Fibroblast of lung (primary cell): ENCODE data around the gene PSRC1.

Source experiments
- EZH2 ChIP-seq: IDR thresholded peaks from 2 replicates; pipeline ENCODE4 v1.5.1; 2012; ENCODE audit warnings: low read length, control low read depth, mild to moderate bottlenecking; ENCODE audit errors: missing control alignments
- TF ChIP-seq, protein P1 (sequence below), 2 donors: IDR thresholded peaks in 1 of 2; conservative IDR thresholded peaks in 1 of 2; 1 replicate in 1 of 2; 2 replicates in 1 of 2; pipeline ENCODE4 v1.5.1; 2011 to 2012; ENCODE audit warnings: low read length in 2 of 2, control low read depth in 1 of 2, inconsistent platforms in 1 of 2, low read depth in 1 of 2, mild to moderate bottlenecking in 1 of 2

- TF ChIP-seq, protein P1, sequence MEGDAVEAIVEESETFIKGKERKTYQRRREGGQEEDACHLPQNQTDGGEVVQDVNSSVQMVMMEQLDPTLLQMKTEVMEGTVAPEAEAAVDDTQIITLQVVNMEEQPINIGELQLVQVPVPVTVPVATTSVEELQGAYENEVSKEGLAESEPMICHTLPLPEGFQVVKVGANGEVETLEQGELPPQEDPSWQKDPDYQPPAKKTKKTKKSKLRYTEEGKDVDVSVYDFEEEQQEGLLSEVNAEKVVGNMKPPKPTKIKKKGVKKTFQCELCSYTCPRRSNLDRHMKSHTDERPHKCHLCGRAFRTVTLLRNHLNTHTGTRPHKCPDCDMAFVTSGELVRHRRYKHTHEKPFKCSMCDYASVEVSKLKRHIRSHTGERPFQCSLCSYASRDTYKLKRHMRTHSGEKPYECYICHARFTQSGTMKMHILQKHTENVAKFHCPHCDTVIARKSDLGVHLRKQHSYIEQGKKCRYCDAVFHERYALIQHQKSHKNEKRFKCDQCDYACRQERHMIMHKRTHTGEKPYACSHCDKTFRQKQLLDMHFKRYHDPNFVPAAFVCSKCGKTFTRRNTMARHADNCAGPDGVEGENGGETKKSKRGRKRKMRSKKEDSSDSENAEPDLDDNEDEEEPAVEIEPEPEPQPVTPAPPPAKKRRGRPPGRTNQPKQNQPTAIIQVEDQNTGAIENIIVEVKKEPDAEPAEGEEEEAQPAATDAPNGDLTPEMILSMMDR (conservative IDR thresholded peaks at IDR 0.05 in 1 of 2, IDR thresholded peaks at IDR 0.05 in 1 of 2; ENCODE audit: low read depth in 1 of 2, low read length in 2 of 2), result peak; percentile 91 to 94
- TF ChIP-seq EZH2, result no peak
Observed at GRCh38 chr1:109277434-109278204, 5.3 kb downstream of the PSRC1 start.
